ENCODE data around the gene EPHA6.
A peak's percentile ranks its signal among the peaks of the same experiment; 100 is the strongest.
"Not testable (repeated sequence)": the region's sequence is repeated elsewhere in the genome, so short reads cannot be mapped to it uniquely, and the experiment has no call there.

EPHA6 gene

DNA sequence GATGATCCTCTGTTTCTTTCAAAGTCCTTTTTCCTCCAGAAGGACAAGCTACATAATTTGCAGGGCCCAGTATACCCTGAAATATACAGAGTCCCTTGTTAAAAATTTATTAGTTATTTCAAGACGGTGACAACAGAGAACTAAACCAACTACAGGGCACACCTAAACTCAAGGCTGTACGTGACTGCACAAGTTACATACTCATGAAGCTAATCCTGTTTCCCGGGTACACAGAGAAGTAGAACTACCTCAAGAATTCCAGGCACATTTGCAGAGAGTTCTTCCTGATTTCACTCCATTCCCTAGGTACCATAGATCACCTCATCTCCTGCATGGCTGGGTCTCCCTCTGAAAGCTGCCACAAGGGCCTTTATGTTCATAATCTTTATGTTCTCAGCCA, 670.8 kb downstream of the EPHA6 start:
- no peak for DNase-seq

DNA sequence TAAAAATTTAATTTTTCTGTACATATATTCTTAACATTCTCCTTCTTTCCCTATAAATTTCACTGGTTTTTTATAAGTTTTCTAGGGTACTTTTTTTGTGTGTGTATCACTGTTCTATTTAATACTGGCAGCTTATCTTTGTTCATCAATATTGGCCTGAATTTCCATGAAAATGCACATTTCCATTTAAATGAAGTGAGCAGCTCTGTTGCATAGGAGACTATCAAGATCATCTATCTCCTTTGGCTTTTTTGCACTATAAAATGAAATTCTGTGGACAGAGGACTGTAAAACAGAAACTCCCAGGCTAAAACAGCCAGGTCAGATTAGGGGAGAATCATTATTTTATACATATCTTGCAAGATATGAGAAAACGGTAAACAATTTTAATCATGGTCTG, 673.2 kb downstream of the EPHA6 start:
- DNase-seq = no peak

DNA sequence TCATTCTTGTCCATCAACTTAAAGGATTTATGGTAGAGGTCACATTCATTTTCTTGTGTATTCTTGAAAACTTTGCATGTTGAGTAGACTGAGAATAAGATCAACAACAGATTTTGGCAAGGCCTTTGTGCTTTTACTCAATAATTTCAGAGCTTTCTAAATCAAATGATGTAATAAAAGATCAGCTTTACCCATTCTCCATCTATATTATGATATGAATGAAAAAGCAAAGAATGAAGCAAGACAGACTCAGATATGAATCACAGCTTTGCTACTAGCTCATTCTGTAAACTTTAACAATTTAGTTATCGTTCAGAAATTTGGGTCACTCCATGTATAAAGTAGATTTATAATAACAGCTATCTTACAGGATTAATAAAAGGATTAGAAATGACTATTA, 674.3 kb downstream of the EPHA6 start:
- DNase-seq = no peak

DNA sequence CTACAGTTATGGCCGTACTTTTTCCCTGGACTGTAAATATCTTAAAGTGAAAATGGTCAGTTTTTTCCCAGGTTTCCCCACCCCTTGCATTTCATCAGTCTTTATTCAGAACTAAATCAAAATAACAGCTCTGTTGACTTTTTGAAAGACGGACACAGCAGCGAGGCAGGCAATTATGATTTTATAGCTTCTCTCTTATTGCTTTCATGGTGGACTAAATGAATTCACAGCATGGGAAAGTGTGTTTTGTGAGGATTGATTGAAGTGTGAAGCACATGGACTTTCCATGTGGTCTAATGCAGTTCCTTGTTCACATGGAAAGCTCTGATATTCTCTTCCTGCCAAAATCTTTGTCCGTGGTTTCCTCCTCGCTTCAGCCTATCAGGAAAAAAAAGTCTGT, 681.5 kb downstream of the EPHA6 start:
- DNase-seq = no peak

DNA sequence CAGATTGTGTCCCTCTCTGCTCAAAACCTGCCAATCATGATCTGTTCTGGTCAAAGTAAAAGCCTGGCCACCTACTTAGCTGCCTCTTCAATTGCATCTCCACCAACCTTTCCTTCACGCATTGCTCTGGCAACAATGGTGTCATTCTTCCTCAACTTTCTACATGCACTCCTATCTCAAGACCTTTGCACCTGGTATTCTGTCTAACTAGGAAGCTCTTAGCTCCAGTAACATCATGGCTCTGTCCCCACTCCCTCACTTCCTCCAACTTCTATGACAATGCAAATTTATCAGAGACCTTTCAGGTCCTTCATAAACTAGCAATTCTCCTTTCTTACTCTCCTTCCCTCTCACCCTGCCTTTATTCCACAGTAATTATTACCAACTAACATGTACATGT, 682.7 kb downstream of the EPHA6 start:
- no peak for DNase-seq

DNA sequence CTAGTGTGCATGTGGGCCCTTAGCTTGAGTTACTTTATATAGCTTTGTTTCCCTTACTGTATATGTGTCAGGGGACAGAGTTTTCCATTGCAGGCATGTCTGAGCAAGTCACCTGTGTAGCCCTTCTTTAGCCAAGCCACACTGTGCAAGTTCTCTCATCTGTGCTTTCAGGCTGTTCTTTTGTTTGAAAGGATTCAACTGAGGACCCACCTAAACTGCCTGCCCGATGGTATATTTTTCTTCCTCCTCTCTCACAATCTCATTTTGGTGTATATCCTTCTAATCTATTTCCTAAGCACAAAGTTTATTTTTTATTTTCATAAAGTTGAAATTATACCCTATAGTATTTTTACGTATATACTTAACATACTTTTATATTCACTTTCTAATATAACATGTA, 690.1 kb downstream of the EPHA6 start:
- no peak for DNase-seq

DNA sequence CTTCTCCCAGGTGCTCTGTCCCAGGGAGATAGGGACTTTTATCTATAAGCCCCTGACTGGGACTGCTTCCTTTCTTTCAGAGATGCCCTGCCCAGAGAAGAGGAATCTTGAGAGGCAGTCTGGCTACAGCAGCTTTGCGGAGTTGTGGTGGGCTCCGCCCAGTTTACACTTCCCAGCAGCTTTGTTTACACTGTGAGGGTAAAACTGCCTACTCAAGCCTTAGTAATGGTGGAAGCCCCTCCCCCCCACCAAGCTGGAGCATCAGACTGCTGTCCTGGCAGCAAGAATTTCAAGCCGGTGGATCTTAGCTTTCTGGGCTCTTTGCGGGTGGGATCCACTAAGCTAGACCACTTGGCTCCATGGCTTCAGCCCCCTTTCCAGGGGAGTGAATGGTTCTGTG, 696.4 kb downstream of the EPHA6 start:
- no peak for DNase-seq

DNA sequence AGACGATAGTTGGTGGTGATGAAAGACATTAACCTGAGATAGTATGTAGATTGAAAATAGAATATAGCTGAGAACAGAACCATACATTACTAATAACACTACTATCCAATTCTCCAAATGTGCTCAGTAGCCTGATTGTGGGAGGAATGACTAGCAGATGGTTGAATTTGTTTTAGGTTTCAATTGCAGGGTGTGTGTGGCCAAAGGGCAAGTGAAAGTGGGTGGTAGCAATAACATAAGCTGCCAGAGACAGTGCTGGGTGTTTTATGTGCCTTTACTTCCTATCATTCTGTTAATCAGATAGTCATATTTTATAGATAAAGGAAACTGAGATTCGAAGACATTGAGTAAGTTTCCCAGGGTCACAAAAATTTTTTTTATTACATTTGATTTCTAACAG, 700.7 kb downstream of the EPHA6 start:
- no peak for DNase-seq

DNA sequence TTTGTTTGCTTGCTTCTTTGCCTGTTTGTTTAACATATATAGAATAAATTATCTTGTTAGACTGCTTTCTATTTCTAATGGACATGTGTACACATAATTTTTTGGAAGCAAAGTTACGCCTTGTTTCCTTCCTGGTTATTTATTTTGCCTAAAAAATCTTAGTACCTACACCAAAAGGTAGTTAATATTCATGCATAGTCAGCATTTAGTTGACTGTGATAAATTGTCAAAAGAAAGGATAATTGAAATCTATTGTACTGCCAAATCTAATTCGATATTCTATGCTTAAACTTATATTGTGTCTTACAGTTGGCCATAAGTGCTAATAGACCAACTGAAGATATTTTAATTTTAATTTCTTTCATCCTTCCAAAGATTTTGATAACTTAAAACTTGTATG, 716.3 kb downstream of the EPHA6 start:
- no peak for DNase-seq

DNA sequence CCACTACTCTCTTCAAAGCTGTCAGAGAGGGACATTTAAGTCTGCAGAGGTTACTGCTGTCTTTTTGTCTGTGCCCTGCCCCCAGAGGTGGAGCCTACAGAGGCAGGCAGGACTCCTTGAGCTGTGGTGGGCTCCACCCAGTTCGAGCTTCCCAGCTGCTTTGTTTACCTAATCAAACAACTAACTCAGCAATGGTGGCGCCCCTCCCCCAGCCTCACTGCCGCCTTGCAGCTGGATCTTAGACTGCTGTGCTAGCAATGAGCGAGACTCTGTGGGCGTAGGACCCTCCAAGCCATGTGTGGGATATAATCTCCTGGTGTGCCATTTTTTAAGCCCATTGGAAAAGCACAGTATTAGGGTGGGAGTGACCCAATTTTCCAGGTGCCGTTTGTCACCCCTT, 733.2 kb downstream of the EPHA6 start:
- DNase-seq = not testable (repeated sequence)

DNA sequence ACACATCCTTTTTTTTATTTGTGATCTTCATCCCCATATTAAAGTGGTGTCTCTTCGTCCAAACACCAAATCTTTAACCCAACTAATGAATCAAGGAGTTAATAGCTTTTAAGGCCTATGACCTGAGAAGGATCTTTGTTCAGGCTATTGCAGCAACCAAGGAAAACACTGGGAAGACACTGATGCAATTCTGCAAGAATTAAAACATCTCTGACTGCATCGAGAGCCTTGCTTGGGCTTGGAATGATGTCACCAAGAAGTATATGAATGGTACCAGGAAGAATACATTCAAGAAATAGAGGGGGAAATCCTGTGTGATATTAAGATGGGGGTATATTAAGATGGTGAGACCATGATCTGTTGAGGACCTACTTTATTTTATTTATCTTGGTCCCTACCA, 736.0 kb downstream of the EPHA6 start:
- no peak for DNase-seq

DNA sequence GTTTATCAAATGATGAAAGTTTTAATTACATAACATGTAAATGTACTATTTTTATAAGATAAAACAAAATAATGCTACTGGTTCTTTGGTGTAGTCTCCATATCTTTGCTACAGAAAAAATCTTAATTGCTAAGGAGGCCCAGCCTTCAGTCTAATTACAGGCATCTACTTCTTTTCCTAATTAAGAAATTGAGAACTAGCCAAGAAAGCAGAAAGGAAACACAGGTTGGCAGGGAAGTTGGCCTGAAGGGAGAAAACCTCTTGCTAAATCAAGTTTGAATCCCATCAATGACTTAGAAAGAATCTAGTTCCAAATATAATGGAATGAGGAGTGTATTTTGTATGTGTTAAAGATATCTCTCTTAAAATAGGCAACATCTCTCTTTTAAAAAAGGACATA, 737.8 kb downstream of the EPHA6 start:
- no peak for DNase-seq

DNA sequence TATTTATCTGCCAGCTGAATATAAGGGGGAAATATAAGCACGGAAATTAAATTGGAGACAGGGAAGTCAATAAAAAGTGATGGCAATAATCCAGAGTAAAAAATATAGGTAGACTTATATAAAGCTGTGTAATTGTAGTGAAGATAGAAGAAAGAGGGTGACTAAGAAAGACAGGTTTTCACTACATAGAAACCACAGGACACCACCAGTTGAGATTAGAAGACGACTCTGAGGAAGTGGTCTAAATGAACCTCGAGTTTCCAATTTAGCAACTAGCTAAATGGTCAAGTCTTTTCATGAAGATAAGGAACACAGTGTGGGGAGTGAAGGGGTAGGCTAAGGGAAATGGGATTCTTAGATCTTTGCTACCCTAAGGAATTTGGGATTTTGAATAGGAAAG, 761.3 kb downstream of the EPHA6 start:
- no peak for DNase-seq

DNA sequence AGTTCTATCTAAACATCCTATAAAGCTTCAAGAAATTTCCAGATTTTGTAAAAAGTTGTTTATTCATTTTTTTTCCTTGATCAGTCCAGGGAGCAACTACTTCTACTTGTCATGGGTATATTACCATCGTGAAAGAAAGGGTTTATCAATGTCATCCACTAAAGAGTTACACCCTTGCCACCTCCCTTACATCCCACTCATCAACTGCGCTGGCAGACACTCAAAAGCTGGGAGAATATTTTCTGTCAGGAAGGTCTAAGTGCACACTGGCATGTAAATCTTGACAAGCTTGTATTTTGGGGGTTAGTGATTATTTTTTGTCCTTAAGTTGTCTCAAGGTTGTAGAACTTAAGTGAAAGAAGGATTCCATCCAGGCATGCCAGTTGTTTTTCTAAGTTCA, 761.8 kb downstream of the EPHA6 start:
- DNase-seq = no peak

DNA sequence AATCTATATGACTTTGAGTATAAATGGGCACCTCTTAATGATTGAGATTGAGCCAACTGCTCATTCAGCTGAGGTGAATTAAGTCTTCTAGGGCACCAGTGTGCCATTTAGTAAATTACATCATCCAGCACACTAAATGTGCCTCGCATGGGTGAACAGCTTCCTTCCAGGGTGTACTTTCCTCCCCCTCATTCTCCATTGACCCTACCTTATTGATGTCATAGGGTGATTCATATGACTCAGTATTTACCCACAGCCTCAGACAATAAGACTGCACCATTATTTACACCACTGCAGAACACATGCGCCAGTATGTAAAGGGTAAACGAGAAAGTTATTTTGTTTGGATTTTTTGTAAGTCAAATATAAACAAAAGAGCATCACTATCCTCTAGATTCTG, 765.0 kb downstream of the EPHA6 start:
- DNase-seq = no peak

DNA sequence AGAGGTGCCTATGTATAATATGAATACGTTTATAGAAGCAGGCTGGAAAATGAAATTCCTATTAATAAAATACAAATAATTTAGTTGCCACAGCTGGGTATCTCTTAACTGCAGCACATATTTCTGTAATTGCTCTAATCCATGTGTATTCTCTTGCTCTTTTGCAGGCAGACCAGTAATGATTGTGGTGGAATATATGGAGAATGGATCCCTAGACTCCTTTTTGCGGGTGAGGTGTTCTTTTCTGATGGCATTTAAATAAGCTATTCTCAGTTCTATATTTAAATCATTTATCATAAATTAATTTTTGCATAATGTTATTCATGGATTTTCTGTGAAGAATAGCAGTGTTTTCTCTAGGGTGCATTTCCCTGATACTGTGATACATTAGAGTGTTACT, 796.2 kb downstream of the EPHA6 start:
- no peak for DNase-seq

DNA sequence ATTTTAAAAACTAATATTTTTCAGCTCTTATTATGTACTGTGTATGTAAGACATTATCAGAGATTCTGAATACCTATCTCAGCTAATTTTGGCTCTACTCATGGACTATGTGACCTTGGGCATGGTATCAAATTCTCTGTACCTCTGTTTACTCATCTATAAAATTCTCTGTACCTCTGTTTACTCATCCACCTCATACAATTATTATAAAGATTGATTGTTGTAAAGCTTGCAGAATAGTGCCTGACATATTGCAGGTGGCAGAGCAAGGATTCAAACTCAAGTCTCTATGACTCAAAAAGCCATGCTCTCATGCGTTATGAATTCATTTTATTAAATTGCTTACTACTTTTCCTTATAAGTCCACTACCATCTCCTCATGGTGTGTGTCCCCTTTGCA, 798.2 kb downstream of the EPHA6 start:
- DNase-seq = no peak

DNA sequence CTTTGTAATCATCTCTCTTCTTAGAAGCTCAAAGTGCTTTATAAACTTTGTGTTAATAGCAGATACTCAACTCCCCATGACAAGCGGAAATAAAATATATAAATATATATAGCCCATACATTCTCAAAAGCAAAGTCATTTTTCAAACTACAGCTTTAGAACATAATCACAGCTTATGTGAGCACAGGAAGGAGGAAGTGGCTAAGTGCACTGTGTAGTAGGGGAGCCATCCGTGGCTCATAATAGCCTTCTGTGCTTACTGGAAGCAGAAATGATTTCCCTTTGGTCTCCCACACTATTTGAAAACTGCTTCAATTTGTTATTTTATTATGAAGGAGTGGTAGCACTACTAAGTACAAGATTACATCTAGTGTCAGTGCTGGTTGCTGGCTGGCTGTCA, 798.7 kb downstream of the EPHA6 start:
- DNase-seq = no peak

DNA sequence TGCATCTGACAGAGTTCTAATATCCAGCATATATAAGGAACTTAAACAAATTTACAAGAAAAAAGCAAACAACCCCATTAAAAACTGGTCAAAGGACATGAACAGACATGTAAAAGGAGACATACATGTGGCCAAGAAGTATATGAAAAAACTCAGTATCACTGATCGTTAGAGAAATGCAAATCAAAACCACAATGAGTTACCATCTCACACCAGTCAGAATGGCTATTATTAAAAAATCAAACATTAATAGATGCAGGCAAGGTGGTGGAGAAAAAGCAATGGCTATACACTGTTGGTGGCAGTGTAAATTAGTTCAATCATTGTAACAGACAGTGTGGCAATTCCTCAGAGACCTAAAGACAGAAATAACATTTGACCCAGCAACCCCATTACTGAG, 806.1 kb downstream of the EPHA6 start:
- not testable (repeated sequence) for DNase-seq

DNA sequence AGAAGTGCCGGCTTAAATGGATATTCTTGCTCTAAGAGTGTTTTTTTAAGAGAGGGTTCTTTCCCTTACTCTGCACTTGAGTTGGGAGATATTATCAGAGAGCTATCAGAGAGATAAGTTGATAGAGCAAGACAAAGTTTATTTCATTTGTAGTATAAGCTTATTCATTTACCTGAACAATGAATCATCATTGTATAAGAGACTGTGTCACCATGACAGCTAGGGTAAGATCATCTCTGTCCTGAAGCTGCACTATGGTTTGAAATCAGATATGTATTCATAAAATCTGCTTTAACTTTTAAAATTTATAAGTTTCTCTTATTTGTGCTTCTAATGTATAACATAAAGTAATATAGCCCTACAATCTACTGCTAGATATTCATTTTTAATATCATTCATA, 822.1 kb downstream of the EPHA6 start:
- no peak for DNase-seq

DNA sequence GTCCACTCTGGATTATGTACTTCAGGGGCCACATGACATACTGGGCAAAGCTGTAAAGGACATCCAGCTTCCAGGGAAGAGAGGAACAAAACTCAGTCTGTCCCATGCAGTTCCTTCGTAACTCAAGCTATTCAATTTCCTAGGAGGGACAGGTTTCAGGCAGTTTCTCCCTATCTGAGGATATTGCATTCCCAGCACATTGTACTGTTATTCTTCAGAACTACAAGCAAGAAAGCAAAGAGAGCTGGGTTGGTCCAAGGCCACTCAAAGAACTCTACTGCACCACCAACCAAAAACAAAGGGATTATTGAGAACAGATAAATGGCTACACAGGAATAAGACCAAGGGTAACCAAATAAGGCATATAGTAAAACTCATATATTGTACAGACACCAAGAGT, 832.5 kb downstream of the EPHA6 start:
- no peak for DNase-seq

DNA sequence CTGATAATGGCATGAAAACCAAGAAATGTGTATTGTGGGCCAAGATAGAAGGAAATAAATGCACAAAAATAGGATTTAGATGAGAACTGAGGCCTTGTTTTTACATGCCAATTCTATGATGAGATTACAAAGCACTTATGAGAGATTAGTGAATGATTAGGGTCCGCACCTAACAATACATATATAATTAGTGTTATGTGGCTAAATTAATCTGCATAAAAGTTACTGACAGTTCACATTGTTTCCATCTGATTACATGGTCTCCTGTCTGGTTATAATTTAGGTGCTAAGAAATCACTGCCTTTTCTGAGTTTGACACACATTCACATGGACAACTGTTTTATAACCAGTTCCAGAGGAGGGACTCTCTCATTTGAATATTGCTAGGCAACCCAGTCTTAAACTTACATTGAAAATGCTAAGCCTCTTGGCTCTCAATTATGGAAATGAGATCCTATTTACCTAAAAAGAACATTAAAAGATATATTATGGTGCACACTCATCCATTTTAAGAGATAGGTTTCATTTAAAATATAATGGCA, 833.1 kb downstream of the EPHA6 start:
- DNase-seq = no peak

DNA sequence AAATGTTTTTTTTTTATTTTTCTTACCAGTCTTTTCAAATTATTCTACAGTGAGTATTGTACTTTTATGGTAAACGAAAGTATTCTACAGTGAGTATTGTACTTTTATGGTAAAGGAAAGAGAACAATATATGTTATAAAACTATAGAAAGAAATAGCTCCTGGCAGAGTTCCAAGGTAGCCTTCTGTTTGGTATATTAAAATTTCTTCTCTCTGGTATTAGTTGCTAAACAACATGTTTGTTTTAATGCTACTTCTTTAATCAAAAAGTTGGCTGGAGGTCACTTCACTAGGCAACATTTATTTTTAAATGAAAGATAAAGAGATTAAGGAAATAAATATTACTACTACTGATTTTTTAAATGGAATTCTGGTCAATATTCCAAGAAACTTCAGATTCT, 841.6 kb downstream of the EPHA6 start:
- DNase-seq = no peak

DNA sequence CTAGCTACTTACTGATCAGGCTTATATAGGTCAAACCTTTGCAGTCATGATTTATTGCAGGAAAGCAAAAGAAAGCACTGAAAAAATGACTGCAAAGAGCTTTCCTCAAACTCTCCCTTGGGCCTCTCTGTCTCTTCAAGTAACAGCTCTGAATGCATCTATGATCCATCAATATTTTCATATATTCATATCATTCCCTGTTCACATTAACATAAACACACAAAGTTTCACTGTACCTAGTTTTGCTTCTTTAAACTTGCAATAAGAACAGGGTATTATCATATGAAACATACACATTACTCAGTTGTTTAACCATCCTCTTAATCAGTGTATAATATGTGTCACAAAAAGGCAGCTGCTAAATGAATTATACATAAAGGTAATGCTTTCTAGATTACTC, 842.2 kb downstream of the EPHA6 start:
- DNase-seq = no peak

DNA sequence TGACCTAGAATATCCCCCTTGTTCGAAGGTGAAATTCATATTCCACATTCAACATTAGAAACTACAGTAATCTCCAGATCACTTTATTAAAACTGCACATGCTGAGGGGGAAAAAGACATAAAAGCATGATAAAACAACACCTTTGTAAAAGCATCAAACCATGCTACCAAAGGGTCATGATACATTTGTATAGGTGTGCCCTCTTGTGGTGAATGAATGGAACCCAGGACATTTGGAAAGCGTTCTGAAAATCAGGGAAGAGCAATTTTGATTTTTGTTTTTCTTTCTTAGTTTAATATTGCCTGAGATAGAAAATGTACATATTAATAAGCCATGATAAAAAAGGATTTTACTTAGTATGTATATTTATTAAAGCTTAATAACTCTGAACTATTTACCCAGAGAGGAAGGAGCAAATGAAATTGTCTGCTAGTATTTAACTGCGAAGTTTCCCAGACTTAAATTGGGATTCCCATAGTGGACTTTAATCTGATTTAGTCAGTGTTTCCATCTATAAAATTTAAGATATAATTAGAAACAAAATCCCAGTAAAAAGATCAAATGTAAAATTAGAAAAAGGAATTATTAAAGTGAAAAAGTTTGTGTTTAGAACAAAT, 844.4 kb downstream of the EPHA6 start:
- peak; percentile 3 for DNase-seq

DNA sequence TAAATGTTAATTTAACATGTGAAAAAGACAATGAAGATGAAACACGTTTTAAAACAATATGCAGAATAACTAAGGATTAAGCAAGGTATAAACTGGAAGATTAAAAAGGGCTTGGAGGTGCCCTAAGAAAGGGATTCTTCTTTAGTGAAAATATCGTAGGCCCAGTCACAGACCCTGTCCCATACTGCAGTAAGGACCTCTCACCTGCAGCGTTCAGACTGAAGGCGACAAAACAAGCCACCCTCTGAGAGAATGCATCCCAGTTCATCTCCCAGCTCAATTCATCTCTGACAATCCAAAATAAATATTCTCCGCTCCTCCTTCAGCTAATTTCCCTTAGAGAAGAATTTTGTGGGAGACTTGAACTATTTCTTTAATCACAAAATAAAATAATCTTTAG, 847.9 kb downstream of the EPHA6 start:
- no peak for DNase-seq

All from fibroblast of skin of right quadriceps (primary cell).